Measurements from ENCODE around the gene MYBPC1. TPM values are rescaled to one million over a fixed set of nuclear protein-coding genes. Genes with fewer than 3 reads are reported as not detected.

Gene MYBPC1
- total RNA-seq, 2 donors from 2014 or later, result not detected

DNA sequence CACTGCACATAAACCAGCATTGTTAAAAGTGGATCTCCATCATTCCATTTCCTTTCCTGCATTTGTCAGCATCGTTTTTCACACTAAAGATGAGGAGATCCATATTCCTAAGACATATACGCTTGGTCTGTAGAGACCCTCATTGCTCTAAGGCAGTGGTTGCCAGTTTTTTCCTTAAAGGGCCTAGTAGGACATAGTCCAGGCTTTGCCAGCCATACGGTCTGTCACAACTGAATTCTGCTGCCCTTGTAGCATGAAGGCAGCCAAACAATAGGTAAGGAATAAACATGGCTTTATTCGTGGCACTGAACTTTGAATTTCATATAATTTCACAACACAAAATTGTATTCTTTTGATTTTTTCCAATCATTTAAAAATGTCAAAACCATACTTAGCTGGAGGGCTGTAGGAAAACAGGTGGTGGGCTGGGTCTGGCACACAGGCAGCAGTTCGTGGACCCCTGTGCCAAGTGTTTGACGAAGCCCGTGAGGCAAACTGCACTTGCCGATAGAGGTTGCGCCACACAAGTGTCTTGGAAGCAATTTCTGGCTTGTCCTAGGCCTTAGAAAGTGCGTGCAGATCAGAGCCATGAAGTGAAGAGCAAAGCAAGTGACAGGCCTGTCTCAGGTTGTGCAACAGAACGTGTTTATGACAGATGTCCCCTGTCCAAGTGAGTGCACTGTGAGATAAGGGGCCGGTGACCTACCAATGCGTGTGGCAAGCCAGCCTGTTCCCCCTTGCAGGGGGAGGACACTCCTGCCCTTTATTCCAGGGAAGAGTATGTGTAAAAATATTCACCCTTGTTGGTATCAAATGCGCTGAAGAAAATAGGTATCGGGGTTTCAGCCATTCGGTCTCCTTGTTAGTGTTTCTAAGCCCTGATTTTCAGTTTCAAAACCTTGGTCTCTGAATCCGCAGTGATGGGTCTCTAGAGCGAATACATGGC, 101.8 kb downstream of the MYBPC1 start:
- Mint-ChIP-seq H3K27ac (peak overlapping the region; percentile 19), H3K4me1 (peaks cover 17% of the 10 kb centered on the region), H3K27me3 (peaks cover 24% of the 10 kb centered on the region), H3K36me3 (ENCODE audit: low read depth) (no peaks in the 10 kb centered on the region), H3K4me3 (peak overlapping the region; percentile 90)
- no peak for ATAC-seq
- DNase-seq, result no peak
- H3K9me3 ChIP-seq (ENCODE audit: control insufficient read depth, low read length, poor library complexity, severe bottlenecking), result no peaks in the 10 kb centered on the region

DNA sequence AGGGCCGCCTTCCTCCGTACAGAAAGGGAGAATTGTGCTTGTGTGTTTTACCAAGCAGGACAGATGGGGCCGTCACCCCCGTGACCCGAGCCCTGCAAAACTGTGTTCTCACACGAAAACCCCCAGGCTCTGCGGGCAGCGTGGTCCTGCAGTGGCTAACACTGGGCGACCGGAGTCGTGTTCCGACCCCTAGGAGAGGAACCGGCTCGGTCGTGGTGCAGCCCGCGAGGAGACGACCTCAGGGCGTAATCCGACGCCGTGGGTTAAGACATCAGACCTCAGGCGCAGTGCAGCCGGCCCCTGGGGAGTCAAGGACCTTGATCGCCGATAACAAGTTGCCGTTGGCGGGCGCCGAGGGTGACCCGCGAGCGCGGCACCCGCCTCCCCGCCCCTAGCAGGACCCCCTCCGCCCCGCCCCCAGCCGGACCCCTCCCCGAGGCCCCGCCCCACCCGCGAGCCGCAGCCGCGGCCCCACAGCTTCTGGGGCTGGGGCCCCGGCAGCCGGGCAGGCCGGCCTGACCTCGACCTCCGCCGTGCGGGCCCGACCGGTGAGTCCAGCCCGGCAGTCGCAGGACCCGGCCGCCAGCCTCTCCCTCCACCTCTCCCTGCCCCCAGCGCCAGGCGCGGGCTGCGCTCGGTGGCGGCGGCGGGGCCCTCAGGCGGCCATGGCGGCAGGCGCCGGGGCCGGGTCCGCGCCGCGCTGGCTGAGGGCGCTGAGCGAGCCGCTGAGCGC, 102.6 kb downstream of the MYBPC1 start, which contains the start of gene CHPT1:
Gene CHPT1 (plus strand): TSS at position 444 of the 733 bp plus-strand sequence. CDS start 222 bp downstream, at position 666.
- no peaks in the 10 kb centered on the region for H3K36me3 Mint-ChIP-seq (ENCODE audit: low read depth)
- H3K9me3 ChIP-seq (ENCODE audit: control insufficient read depth, low read length, poor library complexity, severe bottlenecking), result no peaks in the 10 kb centered on the region
- H3K27me3 Mint-ChIP-seq, result peaks cover 24% of the 10 kb centered on the region
- peak within 1 kb of the TSS; percentile 27 for H3K27ac Mint-ChIP-seq
- DNase-seq, result peak; percentile 17 to 45 (median 23)
- peaks cover 17% of the 10 kb centered on the region for H3K4me1 Mint-ChIP-seq
- H3K4me3 Mint-ChIP-seq, result peak within 1 kb of the TSS; percentile 90
- peak; percentile 87 for ATAC-seq

DNA sequence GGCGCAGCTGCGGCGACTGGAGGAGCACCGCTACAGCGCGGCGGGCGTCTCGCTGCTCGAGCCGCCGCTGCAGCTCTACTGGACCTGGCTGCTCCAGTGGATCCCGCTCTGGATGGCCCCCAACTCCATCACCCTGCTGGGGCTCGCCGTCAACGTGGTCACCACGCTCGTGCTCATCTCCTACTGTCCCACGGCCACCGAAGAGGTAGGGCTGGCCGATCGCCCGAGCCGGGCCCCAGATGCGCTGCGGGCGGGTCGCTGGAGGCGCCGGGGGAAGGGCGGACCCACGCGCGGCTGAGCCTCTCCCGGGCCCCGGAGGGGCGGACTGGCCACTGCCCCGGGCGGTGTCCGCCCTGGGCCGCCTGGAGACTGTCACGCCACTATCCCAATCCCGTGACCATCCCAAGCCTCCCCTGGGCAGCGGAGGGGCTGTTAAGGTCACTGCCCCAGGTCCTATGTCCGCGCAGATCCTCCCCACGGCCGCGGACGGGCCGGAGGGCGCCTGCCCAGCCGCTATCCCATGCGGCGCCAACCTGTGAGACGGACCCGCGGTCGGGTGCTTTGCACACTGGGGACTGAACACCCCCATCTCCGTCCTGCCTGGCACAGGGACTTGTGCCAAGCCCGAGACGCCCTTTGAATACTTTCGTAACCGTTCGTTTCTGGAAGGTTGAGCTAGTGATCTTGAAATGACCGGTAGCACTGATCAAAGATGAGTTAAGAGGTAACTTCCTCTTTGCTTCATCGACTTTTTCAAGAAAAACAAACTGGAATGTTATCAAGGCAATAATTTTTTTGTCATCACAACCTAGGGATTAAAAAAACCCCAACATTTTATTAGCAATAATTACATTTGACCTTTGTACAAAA, 103.4 kb downstream of the MYBPC1 start:
- DNase-seq, result no peak
- Mint-ChIP-seq H3K27ac (peak overlapping the region; percentile 27), H3K4me1 (peaks cover 17% of the 10 kb centered on the region)

DNA sequence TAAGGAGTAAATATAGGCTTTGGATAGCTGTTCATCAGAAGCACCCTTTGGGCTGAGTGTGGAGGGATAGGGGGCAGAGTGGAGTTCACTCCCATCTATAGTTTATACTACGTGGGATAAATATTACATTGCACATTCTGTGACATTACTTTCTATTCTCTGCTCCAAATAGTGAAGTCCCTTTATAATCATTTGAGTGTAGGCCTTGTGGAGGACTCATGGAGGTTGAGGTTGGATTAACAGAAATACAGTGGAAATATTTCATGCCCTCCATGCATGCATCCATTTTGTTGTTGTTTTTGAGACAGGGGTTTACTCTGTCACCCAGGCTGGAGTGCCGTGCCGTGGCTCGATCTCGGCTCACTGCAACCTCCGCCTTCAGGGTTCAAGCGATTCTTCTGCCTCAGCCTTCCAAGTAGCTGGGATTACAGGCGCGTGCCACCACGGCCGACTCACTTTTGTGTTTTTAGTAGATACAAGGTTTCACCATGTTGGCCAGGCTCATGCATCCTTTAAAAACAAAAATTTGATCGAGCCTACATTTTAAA, 104.1 kb downstream of the MYBPC1 start:
- DNase-seq, result no peak
- Mint-ChIP-seq H3K36me3 (ENCODE audit: low read depth) (no peaks in the 10 kb centered on the region), H3K4me3 (peak overlapping the region; percentile 90), H3K4me1 (peaks cover 17% of the 10 kb centered on the region), H3K27ac (peak overlapping the region; percentile 27), H3K27me3 (peaks cover 24% of the 10 kb centered on the region)
- H3K9me3 ChIP-seq (ENCODE audit: control insufficient read depth, low read length, poor library complexity, severe bottlenecking), result no peaks in the 10 kb centered on the region
- no peak for ATAC-seq

More for the DNA sequence above, 103.4 kb downstream of the MYBPC1 start:
- peak; percentile 34 for ATAC-seq
- Mint-ChIP-seq H3K36me3 (ENCODE audit: low read depth) (no peaks in the 10 kb centered on the region), H3K27me3 (peaks cover 24% of the 10 kb centered on the region), H3K4me3 (peak overlapping the region; percentile 90)
- no peaks in the 10 kb centered on the region for H3K9me3 ChIP-seq (ENCODE audit: control insufficient read depth, low read length, poor library complexity, severe bottlenecking)

DNA sequence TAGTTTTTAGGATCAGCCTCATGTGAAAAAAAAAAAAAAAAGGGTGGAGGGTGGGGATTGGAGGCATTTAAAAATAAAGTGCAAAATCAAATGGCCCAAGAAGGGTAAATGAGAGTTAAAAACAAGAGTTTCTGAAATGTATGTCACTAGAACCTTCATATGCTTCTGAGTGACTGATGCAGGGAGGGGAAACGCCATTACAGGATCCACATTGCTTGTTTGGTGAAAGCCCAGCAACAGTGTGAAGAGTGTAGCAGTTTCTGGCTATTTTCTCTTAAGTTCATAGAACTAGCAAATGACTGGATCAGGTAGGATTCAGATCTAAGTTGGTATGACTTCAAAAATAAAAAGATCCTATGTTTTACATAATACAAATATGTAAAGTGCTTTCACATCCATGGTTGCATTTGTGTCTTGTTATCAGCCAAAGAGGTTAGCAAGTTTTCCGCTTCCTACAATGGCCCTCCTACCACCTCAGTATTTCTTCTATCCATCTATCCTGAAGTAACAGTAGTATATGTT, 105.6 kb downstream of the MYBPC1 start:
- Mint-ChIP-seq H3K4me3 (no peak overlapping the region), H3K27me3 (peaks cover 24% of the 10 kb centered on the region), H3K4me1 (peaks cover 17% of the 10 kb centered on the region), H3K36me3 (ENCODE audit: low read depth) (no peaks in the 10 kb centered on the region), H3K27ac (no peak overlapping the region)
- DNase-seq, result no peak
- ATAC-seq, result no peak
- no peaks in the 10 kb centered on the region for H3K9me3 ChIP-seq (ENCODE audit: control insufficient read depth, low read length, poor library complexity, severe bottlenecking)

DNA sequence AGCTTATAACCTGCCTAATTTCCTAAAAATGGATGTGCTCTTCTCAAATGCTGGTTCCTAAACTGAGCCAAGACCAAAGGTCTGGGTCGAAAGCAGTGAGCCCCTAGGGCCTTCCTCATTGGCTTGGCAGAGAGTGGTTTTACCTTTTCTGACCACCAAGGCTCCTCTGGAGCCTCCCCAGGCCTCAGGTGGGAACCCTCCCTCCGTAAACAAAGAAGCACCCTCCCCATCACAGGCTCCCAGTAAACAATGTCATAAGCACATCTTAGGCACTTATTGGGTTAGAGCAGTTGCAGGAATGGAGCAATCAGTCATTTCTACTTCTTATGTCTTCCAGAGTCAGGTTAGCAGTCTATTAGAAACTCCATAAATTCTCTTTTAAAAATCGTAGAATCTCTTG, 108.7 kb downstream of the MYBPC1 start:
- no peak overlapping the region for H3K4me3 Mint-ChIP-seq
- DNase-seq (no peak), ATAC-seq (no peak)
- H3K4me1 Mint-ChIP-seq, result peaks cover 11% of the 10 kb centered on the region
- no peak overlapping the region for H3K27ac Mint-ChIP-seq
- H3K9me3 ChIP-seq (ENCODE audit: control insufficient read depth, low read length, poor library complexity, severe bottlenecking), result no peaks in the 10 kb centered on the region
- peaks cover 22% of the 10 kb centered on the region for H3K27me3 Mint-ChIP-seq
- H3K36me3 Mint-ChIP-seq (ENCODE audit: low read depth), result no peaks in the 10 kb centered on the region

DNA sequence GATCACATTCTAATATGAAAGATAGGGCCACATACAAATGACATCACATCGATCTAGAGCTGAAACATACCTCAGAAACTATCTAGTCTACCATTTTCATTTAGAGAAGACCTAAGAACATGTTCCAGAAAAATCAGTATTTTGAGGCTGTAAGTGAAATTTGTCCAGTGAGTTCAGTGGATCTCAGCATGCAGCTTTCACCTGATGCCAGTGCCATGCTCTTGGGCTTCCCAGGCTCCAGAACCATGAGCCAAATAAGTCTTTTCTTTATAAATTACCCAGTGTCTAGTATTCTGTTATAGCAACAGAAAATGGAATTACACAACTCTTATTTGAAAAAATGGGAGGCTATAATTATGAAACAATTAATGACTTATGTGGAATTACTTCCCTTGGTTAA, 111.6 kb downstream of the MYBPC1 start:
- H3K27me3 Mint-ChIP-seq, result peaks cover 20% of the 10 kb centered on the region
- ATAC-seq (no peak), DNase-seq (no peak)
- H3K4me1 Mint-ChIP-seq, result peaks cover 7% of the 10 kb centered on the region
- H3K4me3 Mint-ChIP-seq, result no peak overlapping the region
- no peak overlapping the region for H3K27ac Mint-ChIP-seq
- no peaks in the 10 kb centered on the region for H3K9me3 ChIP-seq (ENCODE audit: control insufficient read depth, low read length, poor library complexity, severe bottlenecking)
- no peaks in the 10 kb centered on the region for H3K36me3 Mint-ChIP-seq (ENCODE audit: low read depth)

DNA sequence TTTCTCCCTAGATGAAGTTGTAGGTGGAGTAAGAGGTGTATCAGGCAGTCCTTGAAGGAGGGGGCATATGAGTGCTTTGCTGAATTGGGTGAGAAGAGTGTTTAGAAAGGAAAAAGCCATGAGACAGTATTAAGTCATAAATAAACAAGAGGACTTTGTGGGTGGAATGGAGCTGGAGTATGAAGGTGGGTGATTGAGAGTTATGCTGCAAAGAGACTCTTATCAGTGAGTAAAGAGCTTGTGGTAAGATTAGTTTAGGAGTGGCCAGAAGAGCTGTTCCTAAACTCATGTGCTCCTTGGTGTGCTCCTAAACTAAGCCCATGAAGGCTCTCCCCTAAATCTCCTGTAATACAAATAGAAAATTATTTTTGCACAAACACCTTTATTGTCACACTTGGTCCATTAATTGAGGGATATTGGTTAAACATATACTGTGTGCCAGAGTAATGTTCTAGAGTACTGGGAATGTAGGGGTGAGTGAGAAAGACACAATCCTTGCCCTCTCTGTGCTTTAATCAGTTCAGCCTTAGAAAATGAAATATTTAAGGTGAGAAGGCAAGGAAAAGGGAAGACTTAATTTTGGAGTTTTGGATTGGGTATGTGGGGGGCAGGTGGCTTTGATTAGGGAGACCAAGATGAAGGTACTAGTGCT, 112.5 kb downstream of the MYBPC1 start:
- no peak for ATAC-seq
- Mint-ChIP-seq H3K27ac (no peak overlapping the region), H3K4me3 (no peak overlapping the region), H3K36me3 (ENCODE audit: low read depth) (no peaks in the 10 kb centered on the region), H3K27me3 (peaks cover 20% of the 10 kb centered on the region), H3K4me1 (peaks cover 7% of the 10 kb centered on the region)
- H3K9me3 ChIP-seq (ENCODE audit: control insufficient read depth, low read length, poor library complexity, severe bottlenecking), result no peaks in the 10 kb centered on the region
- DNase-seq, result no peak

DNA sequence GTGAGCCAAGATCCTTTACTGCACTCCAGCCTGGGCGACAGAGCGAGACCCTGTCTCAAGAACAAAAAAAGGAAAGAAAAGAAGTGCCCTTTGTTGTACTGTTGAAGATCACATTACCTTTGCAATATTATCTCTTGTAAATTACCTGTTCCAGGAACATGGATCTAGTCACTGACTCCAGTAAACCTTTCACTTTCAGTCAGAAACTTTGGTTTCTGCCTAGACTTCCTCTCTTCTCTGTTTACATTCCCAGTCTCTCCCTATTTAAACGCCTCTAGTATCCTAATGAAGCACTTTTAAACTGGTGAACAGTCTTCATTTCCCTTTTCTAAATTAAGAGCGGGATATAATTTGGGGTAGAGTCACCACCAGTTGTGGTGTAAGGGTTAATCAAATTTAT, 115.5 kb downstream of the MYBPC1 start:
- Mint-ChIP-seq H3K27me3 (peaks cover 21% of the 10 kb centered on the region), H3K27ac (no peak overlapping the region), H3K4me3 (no peak overlapping the region), H3K4me1 (peaks cover 7% of the 10 kb centered on the region), H3K36me3 (ENCODE audit: low read depth) (no peaks in the 10 kb centered on the region)
- H3K9me3 ChIP-seq (ENCODE audit: control insufficient read depth, low read length, poor library complexity, severe bottlenecking), result no peaks in the 10 kb centered on the region
- ATAC-seq (no peak), DNase-seq (no peak)

DNA sequence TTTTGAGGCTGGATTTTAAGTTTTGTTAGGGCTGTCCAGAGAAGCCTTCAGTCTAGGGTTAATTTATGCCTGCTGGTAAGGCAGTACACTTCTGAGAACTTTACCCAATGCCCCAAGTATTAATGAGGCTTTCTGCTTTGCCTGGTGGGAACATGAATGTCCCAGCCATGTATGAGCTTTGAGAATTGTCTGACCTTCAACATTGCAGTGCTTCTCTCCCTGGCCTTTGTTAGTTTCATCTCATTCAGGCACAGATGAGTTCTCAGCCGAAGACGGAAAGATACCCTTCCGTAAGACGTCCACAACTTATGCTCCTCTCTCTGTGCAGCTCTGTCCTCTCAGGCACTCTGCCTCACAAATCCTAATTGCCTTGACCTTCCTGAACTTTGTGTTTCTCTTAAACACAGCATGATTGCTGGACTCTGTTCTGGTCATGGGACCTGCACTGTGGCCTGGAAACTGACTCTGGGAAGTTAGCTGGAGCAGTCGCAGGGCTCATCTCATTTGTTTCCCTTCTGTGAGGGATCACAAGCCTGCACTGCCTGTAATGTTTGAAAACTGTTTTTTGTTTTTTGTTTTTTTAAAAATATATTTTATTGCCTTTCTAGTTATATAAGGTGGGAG, 118.4 kb downstream of the MYBPC1 start:
- H3K27ac Mint-ChIP-seq, result no peak overlapping the region
- no peak overlapping the region for H3K4me3 Mint-ChIP-seq
- DNase-seq (no peak), ATAC-seq (no peak)
- H3K9me3 ChIP-seq (ENCODE audit: control insufficient read depth, low read length, poor library complexity, severe bottlenecking), result no peaks in the 10 kb centered on the region
- H3K27me3 Mint-ChIP-seq, result peaks cover 16% of the 10 kb centered on the region
- peaks cover 4% of the 10 kb centered on the region for H3K4me1 Mint-ChIP-seq
- no peaks in the 10 kb centered on the region for H3K36me3 Mint-ChIP-seq (ENCODE audit: low read depth)

DNA sequence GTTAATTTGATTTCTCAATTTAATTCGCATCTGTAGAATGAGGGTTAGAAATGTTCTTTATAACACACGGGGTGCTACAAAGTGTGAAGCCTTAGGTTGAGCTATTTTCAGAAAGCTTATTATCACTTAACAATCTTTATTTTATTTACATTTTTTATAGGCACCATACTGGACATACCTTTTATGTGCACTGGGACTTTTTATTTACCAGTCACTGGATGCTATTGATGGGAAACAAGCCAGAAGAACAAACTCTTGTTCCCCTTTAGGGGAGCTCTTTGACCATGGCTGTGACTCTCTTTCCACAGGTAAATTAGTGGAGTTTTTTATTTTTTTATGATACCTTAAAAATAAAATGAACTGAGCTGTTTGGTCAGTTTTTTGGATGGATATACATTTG, 119.2 kb downstream of the MYBPC1 start:
- no peak for DNase-seq
- no peaks in the 10 kb centered on the region for H3K9me3 ChIP-seq (ENCODE audit: control insufficient read depth, low read length, poor library complexity, severe bottlenecking)
- Mint-ChIP-seq H3K27ac (no peak overlapping the region), H3K27me3 (peaks cover 16% of the 10 kb centered on the region), H3K4me1 (peaks cover 4% of the 10 kb centered on the region), H3K4me3 (no peak overlapping the region), H3K36me3 (ENCODE audit: low read depth) (no peaks in the 10 kb centered on the region)
- ATAC-seq, result no peak
